ENCODE data around the gene DUSP6.
"Not testable (repeated sequence)": the region's sequence is repeated elsewhere in the genome, so short reads cannot be mapped to it uniquely, and the experiment has no call there.

DUSP6 gene

GRCh38 chr12:89346741-89347324, 5.5 kb downstream of the DUSP6 start:
- no peak overlapping the region for H3K4me3 ChIP-seq (ENCODE audit: low read length)
- H3K9ac ChIP-seq (ENCODE audit: low read length): peak overlapping the region; percentile 11
- no peaks in the 10 kb centered on the region for H3K27me3 ChIP-seq (ENCODE audit: control insufficient read depth, insufficient read depth, low read length)
- peaks cover 42% of the 10 kb centered on the region for H3K4me1 ChIP-seq (ENCODE audit: control insufficient read depth, insufficient read depth, low read length)
- no peaks in the 10 kb centered on the region for H3K36me3 ChIP-seq (ENCODE audit: control insufficient read depth, insufficient read depth, low read length)
- no peaks in the 10 kb centered on the region for H3K9me3 ChIP-seq (ENCODE audit: control insufficient read depth, low read length)

GRCh38 chr12:89345830-89346740, 6.2 kb downstream of the DUSP6 start:
- H3K4me1 ChIP-seq (ENCODE audit: control insufficient read depth, insufficient read depth, low read length): peaks cover 42% of the 10 kb centered on the region
- no peaks in the 10 kb centered on the region for H3K27me3 ChIP-seq (ENCODE audit: control insufficient read depth, insufficient read depth, low read length)
- peak overlapping the region; percentile 24 for H3K9ac ChIP-seq (ENCODE audit: low read length)
- H3K9me3 ChIP-seq (ENCODE audit: control insufficient read depth, low read length): no peaks in the 10 kb centered on the region
- no peaks in the 10 kb centered on the region for H3K36me3 ChIP-seq (ENCODE audit: control insufficient read depth, insufficient read depth, low read length)
- no peak overlapping the region for H3K4me3 ChIP-seq (ENCODE audit: low read length)

- H3K9ac ChIP-seq (ENCODE audit: low read length): no peak overlapping the region
- H3K9me3 ChIP-seq (ENCODE audit: control insufficient read depth, low read length): no peaks in the 10 kb centered on the region
- H3K36me3 ChIP-seq (ENCODE audit: control insufficient read depth, insufficient read depth, low read length): no peaks in the 10 kb centered on the region
- no peak overlapping the region for H3K4me3 ChIP-seq (ENCODE audit: low read length)
- H3K4me1 ChIP-seq (ENCODE audit: control insufficient read depth, insufficient read depth, low read length): peaks cover 42% of the 10 kb centered on the region
- H3K27me3 ChIP-seq (ENCODE audit: control insufficient read depth, insufficient read depth, low read length): no peaks in the 10 kb centered on the region
Measured at GRCh38 chr12:89345376-89345775, 6.9 kb downstream of the DUSP6 start.

- no peaks in the 10 kb centered on the region for H3K36me3 ChIP-seq (ENCODE audit: control insufficient read depth, insufficient read depth, low read length)
- no peak overlapping the region for H3K9ac ChIP-seq (ENCODE audit: low read length)
- H3K9me3 ChIP-seq (ENCODE audit: control insufficient read depth, low read length): no peaks in the 10 kb centered on the region
- H3K4me3 ChIP-seq (ENCODE audit: low read length): no peak overlapping the region
- H3K27me3 ChIP-seq (ENCODE audit: control insufficient read depth, insufficient read depth, low read length): no peaks in the 10 kb centered on the region
- peaks cover 41% of the 10 kb centered on the region for H3K4me1 ChIP-seq (ENCODE audit: control insufficient read depth, insufficient read depth, low read length)
Measured at GRCh38 chr12:89344862-89345202, 7.5 kb downstream of the DUSP6 start.

- no peak overlapping the region for H3K9ac ChIP-seq (ENCODE audit: low read length)
- H3K27me3 ChIP-seq (ENCODE audit: control insufficient read depth, insufficient read depth, low read length): no peaks in the 10 kb centered on the region
- H3K9me3 ChIP-seq (ENCODE audit: control insufficient read depth, low read length): no peaks in the 10 kb centered on the region
- peaks cover 36% of the 10 kb centered on the region for H3K4me1 ChIP-seq (ENCODE audit: control insufficient read depth, insufficient read depth, low read length)
- no peaks in the 10 kb centered on the region for H3K36me3 ChIP-seq (ENCODE audit: control insufficient read depth, insufficient read depth, low read length)
- no peak overlapping the region for H3K4me3 ChIP-seq (ENCODE audit: low read length)
Measured at GRCh38 chr12:89344043-89344861, 8.0 kb downstream of the DUSP6 start.

GRCh38 chr12:89343127-89343526, 9.2 kb downstream of the DUSP6 start:
- Histone ChIP-seq H3K27me3 (ENCODE audit: control insufficient read depth, insufficient read depth, low read length) (no peaks in the 10 kb centered on the region), H3K9me3 (ENCODE audit: control insufficient read depth, low read length) (no peaks in the 10 kb centered on the region), H3K9ac (ENCODE audit: low read length) (no peak overlapping the region), H3K4me1 (ENCODE audit: control insufficient read depth, insufficient read depth, low read length) (peaks cover 28% of the 10 kb centered on the region), H3K36me3 (ENCODE audit: control insufficient read depth, insufficient read depth, low read length) (no peaks in the 10 kb centered on the region), H3K4me3 (ENCODE audit: low read length) (no peak overlapping the region)

GRCh38 chr12:89340861-89341260, 11.4 kb downstream of the DUSP6 start:
- Histone ChIP-seq H3K4me1 (ENCODE audit: control insufficient read depth, insufficient read depth, low read length) (peaks cover 10% of the 10 kb centered on the region), H3K27me3 (ENCODE audit: control insufficient read depth, insufficient read depth, low read length) (no peaks in the 10 kb centered on the region), H3K9ac (ENCODE audit: low read length) (no peak overlapping the region), H3K36me3 (ENCODE audit: control insufficient read depth, insufficient read depth, low read length) (no peaks in the 10 kb centered on the region), H3K4me3 (ENCODE audit: low read length) (no peak overlapping the region), H3K9me3 (ENCODE audit: control insufficient read depth, low read length) (no peaks in the 10 kb centered on the region)

- H3K9ac ChIP-seq (ENCODE audit: low read length): no peak overlapping the region
- H3K36me3 ChIP-seq (ENCODE audit: control insufficient read depth, insufficient read depth, low read length): no peaks in the 10 kb centered on the region
- H3K4me3 ChIP-seq (ENCODE audit: low read length): no peak overlapping the region
- H3K27me3 ChIP-seq (ENCODE audit: control insufficient read depth, insufficient read depth, low read length): no peaks in the 10 kb centered on the region
- no peaks in the 10 kb centered on the region for H3K4me1 ChIP-seq (ENCODE audit: control insufficient read depth, insufficient read depth, low read length)
- H3K9me3 ChIP-seq (ENCODE audit: control insufficient read depth, low read length): no peaks in the 10 kb centered on the region
Measured at GRCh38 chr12:89339526-89339925, 12.8 kb downstream of the DUSP6 start.

- not testable (repeated sequence) for H3K27me3 ChIP-seq (ENCODE audit: control insufficient read depth, insufficient read depth, low read length); H3K4me3 ChIP-seq (ENCODE audit: low read length); H3K9me3 ChIP-seq (ENCODE audit: control insufficient read depth, low read length); H3K9ac ChIP-seq (ENCODE audit: low read length); H3K36me3 ChIP-seq (ENCODE audit: control insufficient read depth, insufficient read depth, low read length); H3K4me1 ChIP-seq (ENCODE audit: control insufficient read depth, insufficient read depth, low read length)
Measured at GRCh38 chr12:89337136-89337535, 15.2 kb downstream of the DUSP6 start.

- no peaks in the 10 kb centered on the region for H3K9me3 ChIP-seq (ENCODE audit: control insufficient read depth, low read length)
- H3K4me3 ChIP-seq (ENCODE audit: low read length): no peak overlapping the region
- H3K27me3 ChIP-seq (ENCODE audit: control insufficient read depth, insufficient read depth, low read length): no peaks in the 10 kb centered on the region
- H3K9ac ChIP-seq (ENCODE audit: low read length): no peak overlapping the region
- no peaks in the 10 kb centered on the region for H3K36me3 ChIP-seq (ENCODE audit: control insufficient read depth, insufficient read depth, low read length)
- no peaks in the 10 kb centered on the region for H3K4me1 ChIP-seq (ENCODE audit: control insufficient read depth, insufficient read depth, low read length)
Measured at GRCh38 chr12:89335452-89336244, 16.7 kb downstream of the DUSP6 start.

GRCh38 chr12:89334548-89335169, 17.6 kb downstream of the DUSP6 start:
- Histone ChIP-seq H3K36me3 (ENCODE audit: control insufficient read depth, insufficient read depth, low read length) (no peaks in the 10 kb centered on the region), H3K4me1 (ENCODE audit: control insufficient read depth, insufficient read depth, low read length) (no peaks in the 10 kb centered on the region), H3K9ac (ENCODE audit: low read length) (no peak overlapping the region), H3K9me3 (ENCODE audit: control insufficient read depth, low read length) (no peaks in the 10 kb centered on the region), H3K27me3 (ENCODE audit: control insufficient read depth, insufficient read depth, low read length) (no peaks in the 10 kb centered on the region), H3K4me3 (ENCODE audit: low read length) (no peak overlapping the region)

Data from mucosa of stomach (tissue), 1 donor.